GM12801 (cell line): ENCODE results near the gene HMGCS1.

ENCODE experiments used
- TF ChIP-seq, protein P1 (sequence below): IDR thresholded peaks from one replicate; pipeline ENCODE4 v1.5.1; 2011; ENCODE audit warnings: control low read depth; ENCODE audit not compliant: insufficient read length; ENCODE audit errors: extremely low read depth

The HMGCS1 gene

DNA sequence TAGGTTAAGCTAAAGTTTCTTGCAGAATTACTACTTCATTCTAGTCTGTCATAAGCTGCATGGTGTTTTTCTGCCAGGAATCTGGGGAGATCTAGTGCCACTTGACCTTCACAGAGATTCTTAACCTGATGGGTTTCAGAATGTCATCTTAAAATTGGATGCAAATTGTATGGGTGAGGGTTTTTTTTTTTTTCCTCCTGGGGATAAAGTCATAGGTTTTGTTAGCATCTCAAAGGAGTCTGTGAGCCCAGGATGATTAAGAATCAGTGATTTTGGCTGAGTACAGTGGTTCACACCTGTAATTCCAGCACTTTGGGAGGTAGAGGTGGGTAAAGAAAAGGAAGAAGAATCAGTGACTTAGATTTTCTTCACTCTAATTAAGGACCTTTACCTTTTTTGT lies 69.9 kb downstream of the HMGCS1 start:
- TF ChIP-seq, protein P1, sequence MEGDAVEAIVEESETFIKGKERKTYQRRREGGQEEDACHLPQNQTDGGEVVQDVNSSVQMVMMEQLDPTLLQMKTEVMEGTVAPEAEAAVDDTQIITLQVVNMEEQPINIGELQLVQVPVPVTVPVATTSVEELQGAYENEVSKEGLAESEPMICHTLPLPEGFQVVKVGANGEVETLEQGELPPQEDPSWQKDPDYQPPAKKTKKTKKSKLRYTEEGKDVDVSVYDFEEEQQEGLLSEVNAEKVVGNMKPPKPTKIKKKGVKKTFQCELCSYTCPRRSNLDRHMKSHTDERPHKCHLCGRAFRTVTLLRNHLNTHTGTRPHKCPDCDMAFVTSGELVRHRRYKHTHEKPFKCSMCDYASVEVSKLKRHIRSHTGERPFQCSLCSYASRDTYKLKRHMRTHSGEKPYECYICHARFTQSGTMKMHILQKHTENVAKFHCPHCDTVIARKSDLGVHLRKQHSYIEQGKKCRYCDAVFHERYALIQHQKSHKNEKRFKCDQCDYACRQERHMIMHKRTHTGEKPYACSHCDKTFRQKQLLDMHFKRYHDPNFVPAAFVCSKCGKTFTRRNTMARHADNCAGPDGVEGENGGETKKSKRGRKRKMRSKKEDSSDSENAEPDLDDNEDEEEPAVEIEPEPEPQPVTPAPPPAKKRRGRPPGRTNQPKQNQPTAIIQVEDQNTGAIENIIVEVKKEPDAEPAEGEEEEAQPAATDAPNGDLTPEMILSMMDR, result no peak

DNA sequence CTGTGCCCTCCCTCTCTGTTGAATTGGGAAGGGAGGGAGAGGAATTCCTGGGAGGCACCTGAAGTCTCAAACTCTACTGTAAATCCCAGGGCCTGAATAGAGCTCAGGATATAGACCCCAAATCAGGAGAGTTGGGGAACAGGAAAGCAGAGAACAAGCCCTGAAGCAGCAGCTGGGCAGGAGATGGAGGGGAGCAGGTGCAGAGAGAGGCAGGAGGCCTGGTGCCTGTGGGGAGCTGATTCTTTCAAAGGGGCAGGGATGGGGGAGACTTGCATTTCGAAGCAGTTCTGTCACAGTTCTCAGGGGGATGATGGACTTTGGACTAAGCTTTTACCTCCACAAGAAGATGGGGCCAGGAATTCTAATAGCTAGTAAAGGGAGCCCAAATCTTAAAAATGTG lies 71.0 kb downstream of the HMGCS1 start:
- TF ChIP-seq, protein P1, result no peak
